ENCODE data around the gene SLC5A10.

The SLC5A10 gene

DNA sequence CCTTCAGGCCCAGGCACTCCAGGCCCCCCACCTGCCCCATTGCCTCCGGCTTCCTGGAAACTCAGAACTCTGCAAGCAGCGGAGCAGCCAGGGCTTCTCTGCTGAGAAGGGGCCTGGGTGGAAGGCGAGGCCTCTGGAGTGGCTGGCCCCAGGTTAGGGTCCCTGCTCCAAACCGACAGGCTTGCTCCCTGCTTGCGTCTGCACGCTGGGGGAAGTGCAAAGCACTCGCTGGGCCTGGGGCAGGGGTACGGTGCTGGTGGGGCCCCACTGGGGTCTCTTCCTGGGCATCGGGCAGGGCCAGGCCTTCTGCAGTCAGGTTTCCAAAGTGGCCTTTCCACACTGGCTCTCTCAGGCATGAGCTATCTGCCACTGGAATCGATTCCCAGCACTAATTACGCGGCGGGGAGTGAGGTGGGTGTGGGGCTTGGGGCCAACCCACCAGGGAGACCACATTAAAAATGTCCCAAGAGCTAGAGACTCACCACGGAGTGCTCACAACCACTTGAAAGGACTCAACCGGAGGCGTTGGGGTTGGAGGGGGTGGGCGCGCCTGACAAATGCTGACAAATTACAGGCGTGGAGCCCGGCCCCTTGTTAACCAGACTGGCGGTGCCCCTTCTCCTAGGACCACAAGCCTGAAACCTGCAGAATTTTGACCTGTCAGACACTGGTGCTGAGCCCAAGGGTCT lies 34.7 kb downstream of the SLC5A10 start:
- DNase-seq = no peak

DNA sequence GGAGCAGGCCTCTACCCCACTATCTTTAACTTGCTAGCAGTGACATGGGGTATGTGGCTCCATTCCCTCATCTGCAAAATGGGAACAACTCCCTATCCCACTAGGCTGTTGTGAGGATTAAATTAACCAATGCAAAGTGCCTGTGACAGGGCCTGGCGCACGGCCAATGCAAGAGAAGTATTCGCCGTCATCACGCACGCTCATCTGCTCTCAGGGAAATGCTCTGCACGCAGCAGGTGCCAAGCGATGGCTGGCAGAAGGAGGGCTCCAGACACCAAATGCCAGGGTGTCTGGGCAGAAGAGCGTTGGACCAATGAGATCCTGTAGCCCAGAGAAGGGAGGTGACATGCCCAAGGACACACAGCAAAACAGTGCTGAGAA lies 35.3 kb downstream of the SLC5A10 start:
- no peak for DNase-seq

DNA sequence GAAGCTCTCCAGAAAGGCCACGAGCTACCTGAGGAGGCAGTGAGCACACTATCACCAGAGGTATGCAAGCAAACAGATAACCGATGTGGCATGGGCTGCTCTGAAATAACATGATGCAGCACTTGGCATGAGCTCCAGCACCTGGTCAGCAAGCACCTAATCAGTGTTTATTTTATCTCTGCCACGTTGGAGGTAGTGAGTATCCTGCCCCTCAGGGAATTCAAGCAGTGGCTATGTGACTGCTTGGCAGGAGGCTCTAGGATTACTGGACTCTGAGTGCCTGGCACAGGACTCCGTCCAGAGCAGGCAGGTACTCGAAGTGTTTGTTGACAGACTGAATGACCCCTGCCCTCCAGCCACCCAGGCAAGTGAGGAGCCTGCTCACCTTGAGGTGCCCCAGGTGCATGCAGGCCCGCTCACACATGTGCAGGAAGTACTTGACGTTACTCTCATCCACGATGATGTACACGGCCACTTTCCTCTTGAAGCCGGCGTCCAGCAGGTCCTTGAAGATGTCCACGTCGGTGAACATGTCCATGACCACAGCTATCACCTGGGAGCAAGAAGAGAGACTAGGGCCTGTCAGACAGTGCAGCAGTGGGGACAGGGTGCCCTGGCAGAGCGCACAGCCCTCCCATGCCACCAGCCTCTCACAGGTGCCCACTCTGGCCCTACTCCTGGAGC lies 36.0 kb downstream of the SLC5A10 start:
- DNase-seq = no peak

DNA sequence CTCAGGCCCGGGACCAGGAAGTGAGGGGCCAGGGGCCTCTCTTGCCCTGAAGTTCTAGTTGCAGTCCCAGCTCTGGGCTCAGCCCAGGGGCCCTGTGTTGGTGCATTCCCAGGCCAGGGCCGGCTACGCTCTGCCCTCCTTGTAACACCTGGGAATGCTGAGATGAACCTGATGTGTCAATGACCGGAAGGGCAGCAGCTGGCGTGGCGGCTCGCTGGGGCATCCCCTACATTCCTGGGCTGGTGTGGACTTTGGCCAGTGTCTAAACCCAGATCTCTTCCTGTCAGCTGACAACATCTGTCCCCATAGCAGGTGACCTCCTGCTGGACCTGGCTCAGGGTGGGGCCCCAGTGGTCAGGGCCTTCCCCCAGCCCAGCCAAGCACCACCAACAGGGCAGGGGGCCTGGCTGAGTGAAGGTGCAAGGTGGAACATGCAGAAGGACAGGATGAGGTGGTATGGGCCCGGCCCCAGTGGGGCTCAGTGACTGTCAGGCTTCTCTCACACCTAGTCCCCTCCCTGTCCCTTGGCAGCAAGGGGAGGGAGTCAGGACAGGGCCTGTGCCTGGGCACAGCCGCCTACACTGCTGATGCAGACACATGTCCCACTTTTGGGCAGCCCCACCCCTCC lies 36.7 kb downstream of the SLC5A10 start:
- DNase-seq = no peak

DNA sequence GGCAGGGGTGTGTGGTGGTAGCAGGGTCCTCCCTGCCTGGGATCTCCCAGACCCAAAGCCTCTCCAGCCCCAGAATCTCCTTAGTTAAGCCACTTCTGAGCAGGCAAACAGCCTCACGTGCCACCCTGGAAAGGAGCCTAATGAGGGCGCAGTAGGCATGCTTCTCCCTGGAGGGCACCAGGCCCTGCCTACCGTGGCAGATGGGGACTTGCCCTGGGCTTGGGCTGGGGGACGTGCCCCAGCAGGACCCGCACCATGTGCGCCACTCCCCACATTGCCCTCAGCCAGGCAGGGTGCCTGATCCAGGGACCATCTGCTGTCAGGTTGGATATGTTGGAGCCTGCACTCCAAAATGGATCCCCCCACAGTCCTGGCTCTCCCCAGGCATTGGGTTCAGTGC lies 38.4 kb downstream of the SLC5A10 start:
- no peak for DNase-seq

DNA sequence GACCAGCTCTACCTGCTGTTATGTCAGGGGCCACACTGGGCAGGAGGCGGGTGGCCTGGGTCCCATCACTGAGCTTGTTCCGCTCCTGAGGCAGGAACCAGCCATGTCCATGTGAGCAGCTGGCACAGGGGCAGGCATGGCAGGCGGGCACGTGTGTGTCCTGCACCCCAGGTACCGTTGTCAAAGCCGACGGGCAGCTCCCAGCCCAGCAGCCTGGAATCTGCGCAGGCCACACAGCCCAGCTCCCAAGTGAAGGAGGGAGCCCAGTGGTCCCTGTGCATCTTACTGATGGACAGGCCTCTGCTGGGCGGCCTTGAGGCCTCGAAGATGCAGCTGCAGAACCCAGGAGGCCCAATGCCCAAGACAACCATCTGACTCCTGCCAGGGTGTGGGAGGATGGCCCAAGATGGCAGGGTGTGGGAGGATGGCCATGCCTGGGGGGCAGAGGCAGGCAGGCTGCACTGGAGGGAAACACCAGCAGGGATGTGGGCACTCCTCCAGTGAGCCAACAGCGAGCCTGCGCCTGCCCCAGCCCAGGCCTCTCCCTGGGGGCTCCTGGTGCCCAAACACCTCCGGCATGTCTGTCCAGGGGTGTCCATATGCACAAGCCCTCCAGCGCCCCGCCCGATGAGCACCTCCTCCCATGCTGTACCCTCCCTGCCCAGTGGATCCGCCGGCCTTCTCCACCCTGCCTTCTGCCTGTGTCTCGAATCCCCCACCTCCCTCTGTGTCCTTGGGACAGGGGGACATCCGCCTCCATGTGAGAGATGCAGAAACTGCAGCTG lies 39.8 kb downstream of the SLC5A10 start:
- DNase-seq = no peak

DNA sequence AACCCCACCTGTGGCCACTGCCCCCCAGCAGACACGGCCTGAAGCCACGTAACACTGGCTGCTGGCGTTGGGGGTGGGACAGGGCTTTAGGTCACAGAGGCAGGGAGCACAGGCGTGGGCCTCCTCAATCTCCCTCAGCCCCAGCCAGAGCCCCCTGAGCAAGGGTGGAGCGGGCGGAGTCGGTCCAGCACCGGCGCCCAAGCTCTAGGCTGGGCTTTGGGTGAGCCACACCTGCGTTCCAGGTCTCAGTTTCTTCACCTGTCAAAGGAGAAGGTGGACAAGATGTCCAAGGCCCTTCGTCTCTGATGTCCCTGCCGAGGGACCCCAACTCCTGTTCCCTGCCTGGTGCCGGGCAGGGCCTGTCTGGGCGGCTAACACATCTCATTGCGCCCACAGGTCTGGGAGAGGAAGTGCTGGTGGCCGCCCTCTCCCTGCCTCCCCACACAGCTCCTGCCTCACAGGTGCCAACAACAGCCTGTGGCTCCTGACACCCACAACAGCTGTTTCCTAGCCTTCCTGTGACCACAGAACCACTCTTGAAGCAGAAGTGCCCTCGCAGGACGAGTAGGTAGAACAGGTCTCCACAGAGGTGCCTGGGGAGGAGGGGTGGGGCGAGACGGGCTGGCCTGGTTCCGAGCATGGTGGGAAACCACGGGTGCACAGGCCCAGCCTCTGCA lies 40.6 kb downstream of the SLC5A10 start:
- DNase-seq = no peak

DNA sequence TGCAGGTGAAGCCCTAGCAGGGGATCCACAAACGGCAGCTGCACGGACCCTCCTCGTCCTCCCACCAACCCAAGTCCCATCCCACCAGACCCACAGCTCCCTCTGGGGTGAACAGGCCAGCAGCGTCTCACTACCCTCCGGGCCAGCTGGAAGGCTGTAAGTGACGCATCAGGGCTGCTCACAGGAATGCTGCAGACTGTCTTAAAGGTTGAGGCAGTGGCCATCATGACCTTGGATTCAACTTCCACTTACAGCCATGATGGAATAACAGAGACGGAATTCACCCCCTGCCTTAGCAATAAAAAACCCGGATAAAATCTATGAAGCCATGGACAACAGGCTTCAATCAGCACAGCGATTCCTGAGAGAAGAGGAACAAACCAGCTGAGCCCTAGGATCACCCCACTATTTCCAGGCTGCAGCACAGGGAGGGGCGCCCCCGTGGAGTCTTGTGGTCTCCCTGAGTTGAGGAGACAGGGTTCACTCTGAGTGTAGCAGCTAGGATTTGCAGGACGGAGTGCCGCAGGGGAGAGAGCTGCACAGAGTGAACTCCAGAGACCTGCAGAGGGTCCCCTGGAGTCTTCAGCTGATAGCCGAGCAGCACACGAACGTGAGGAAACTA lies 42.1 kb downstream of the SLC5A10 start:
- no peak for DNase-seq

DNA sequence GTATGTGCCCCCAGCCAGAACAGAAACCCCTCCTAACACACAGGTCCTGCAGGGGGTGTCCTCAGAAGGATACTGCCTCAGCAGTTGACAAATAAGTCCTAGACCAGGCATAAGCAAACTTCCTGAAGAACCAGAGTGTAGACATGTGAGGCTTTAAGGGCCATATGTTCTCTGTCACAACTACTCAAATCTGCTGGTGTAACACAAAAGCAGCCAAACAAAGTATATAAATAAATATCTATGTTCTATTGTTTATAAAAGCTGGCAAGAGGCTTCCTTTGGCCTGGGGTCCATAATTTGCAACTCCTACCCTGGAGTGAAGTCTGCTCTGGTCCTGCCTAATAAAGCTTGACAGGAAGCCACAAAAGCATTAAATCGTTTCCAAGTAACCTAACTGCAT lies 42.7 kb downstream of the SLC5A10 start:
- no peak for DNase-seq

DNA sequence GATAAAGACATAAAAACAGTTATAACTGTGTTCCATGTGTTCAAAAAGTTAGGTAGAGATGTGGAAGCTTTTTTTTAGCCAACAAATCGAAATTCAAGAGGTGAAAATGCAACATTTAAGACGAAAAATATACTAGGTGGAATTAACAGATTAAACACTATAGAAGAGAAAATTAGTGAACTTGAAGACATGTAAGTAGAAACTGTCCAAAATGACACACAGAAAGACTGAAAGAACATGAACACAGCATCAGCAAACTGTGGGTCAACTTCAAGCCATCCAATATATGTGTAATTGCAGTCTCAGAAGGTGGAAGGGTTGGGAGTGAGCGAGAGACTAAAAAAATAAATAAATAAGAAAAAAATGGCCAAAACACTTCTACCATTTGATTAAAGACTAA lies 43.3 kb downstream of the SLC5A10 start:
- no peak for DNase-seq

DNA sequence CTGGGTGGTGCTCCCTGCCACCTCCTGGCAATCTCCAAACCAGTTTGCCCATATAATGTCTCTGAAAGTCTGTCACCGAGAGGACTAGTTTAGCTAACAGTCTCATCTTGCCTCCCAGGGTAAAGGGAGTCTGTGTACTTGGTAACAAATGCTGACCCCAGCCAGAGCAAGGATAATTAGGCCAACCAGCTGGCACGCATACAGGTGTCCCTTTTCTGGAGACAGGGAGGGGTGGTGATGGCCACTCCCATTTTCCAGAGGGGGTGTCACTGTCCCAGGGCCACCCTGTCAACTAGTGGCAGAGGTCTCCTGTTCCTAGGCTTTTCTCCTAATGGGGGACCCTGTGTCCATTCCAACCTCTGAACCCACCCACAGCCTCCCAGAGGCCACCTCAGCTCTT lies 44.5 kb downstream of the SLC5A10 start:
- no peak for DNase-seq

DNA sequence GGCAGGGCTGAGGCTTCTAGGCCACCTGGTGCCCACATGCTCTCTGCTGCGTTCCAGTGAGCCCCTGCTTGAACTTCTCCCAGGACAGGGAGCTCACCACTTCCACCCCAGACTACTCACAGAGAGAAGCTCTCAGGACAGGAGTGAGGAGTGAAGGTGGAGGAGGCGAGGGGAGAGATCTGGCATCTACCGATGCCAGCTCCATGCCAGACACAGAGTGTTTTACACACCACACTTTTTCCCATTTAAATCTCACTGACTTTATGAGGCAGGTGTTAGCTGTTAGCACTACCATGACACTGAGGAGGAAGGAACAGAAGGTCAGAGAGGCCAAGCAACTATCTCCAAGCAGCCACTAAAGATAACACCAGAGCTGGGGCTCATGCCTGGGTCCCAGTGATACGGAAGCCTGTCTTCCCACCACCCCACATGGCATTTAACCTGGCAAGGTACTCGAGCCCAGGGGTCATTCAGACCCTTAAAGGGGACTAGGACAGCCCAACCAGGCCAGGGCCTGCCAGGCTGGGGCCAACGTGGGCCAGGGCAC lies 45.8 kb downstream of the SLC5A10 start:
- DNase-seq = no peak

DNA sequence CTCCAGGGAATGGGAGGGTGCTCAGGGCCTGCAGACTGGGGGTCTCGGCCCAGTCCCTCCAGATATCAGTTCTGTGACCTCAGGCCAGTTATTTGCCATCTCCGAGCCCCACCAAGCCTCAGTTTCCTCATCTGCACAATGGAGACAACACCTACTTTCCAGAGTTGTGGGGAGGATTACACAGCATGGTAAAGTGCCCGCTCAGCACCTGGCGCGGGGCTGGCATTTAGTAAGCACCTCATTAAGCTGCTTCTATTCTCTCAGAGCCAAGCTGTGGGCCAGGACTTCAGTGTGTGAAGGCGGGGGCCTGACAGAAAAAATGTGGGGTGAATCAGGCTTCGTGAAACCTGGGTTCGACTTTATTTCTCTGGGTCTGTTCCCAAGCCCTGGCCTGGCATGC lies 47.4 kb downstream of the SLC5A10 start:
- no peak for DNase-seq

DNA sequence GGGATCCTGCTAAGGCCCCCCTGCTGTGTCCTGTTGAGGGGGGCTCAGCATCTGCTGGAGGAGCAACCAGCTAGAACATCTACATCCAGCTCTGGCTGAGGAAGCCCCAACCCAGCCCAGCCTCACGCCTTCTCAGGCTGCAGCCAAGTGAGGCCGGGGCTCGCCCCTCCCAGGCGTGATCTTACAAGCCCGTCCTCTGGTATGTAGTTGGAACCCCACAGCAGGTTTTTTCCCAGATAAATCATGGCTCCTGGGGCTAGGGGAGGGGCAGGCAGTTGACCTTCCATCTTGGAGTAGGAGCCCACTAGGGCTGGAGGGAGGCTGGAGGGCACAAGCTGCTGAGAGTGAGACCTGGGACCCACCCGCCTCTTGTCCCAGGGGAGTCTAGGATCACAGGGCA lies 47.9 kb downstream of the SLC5A10 start:
- DNase-seq = no peak

DNA sequence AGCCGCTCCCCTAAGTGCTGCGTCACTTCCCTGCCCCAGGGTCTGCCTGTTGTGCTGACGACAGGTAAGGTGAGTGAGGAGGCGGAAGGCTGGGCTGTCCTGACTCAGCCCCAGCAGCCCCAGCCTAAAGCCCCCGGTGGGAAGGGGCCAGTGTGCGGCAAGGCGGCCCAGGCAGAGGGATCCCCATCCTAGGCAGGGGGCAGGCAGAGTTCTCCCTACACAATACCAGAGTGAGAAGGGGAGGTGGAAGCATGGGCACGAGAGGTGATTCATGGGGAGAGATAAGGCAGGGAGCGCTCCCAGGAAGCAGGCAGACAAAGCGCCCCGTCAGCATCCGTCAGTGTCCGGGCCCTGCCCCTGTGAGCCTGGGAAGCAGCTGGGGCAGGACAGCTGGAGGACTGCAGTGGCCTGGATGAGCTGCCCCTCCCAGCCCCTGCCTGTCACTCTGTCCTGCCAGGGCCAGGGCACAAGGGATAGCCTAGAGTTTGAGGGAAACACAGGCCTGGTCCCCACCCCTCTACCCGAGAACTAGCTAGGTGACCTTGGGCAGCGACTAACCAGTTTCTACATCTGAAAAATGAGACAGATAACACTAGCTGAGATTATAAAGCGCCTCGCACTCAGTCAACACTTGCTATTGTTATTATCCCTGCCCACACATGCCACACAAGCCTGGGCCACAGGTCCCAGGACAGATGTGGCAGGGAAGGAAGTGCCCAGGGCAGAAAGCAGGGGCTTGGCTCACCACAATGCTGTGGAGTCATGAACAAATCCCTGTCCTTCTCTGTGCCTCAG lies 48.8 kb downstream of the SLC5A10 start:
- DNase-seq = no peak

DNA sequence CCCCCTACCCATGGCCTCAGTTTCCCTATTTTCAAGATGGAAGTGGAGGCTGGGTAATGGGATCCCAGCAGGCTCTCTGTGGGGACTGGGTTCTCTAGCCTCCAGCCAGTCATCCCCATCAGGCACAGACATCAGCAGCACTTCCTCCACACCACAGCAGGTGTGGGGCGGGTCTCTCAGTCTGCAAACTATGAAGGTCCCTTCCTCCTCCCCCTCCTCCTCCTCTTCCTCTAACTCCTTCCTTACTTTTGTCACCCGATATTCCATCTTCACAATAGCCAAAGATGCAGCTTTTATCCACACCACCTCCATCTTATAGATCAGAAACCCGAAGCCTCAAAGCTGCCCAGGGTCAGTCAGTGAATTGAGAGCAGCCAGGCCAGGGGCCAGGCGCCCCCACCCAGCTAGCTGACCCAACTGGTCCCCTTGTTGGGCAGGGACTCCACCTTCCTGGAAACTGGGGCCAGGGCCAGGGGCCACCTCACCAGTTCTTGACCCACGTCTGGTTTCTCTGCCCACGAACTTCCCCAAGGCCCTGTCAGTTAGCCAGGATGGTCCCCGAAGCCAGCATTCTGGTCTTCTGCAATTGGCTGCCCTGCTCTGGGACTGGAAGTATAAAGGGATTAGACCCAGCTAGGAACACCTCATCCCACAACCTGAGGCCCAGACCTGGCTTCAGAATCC lies 50.1 kb downstream of the SLC5A10 start:
- no peak for DNase-seq

DNA sequence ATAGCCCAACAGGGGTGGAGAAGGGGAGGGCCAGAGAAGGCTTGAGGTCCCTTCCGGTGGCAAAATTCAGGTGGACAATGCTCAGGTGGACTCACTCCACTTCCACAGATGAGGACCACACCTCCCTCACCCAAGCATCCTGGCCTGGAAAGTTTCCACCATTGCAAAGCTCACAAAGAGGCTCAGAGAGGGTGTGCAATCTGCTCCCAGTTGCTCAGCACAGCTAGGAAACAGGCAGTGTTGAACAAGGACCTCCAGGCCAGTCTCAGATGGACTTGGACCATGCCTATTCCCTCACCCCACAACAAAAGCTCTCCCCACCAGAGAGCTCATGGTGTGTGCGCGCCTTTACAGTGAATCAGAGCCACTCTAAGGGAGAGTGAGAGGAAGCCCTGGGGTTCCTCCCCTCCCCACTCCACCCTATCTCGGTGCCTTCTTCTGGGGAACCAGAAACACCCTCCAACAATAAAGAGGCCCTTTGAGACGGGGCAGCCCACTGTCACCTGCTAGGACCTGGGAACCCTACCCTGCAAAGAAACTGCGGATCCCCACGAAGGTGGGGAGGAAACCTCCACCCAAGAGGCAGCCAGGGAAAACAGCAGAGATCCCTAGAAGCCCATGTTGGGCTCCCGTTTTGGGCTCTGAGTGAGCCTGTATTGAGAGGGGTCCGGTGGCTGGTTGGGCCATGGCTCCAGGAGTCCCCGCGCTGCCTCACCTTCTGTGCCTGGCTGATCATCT lies 51.0 kb downstream of the SLC5A10 start:
- no peak for DNase-seq

DNA sequence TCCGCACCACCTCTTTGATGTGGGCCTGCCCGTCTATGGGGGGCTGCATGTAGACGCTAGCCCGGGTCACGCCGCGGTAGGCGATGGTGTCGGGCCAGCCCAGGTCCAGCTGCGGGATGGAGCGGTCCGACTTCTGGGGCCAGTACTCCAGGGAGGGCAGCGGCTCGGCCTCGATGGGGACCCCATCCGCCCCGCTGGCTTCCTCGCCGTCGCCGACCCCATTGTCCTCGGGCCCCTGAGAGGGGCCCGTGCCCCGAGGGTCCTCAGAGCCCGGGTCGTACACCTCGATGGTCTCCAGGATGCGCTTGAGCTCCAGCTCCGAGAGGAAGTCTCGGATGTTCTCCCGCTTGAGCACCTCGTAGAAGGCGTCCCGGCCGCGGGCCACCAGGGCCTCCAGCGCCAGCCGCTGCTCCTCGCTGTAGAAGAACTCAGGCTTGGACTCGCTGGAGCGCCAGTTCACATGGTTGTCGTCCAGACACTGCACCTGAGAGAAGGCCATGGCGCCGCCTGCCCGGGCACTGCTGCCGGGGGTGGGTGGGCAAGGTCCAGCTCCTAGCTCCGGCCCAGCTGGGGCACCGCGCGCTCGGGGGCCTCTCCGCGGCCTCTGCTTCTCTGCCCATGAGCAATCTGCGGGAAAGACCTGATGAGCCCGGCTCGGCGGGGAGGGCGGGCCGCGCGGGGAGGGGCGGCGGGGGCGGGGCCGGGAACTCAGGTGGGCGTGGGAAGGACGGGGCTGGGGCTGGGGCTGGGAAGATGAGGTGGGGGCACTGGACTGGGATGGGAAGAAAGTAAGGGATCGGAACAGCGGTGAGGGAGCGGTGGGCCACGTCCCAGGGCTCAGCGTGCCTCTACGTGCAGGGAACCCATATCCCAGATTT lies 51.8 kb downstream of the SLC5A10 start:
- DNase-seq = no peak

Data from C1 segment of cervical spinal cord (tissue), 14 donors.